Epithelial cell of proximal tubule (primary cell): ENCODE data around the gene KDM4B. TPM values are rescaled to one million over a fixed set of nuclear protein-coding genes. Genes with fewer than 3 reads are reported as not detected.
A peak's percentile ranks its signal among the peaks of the same experiment; 100 is the strongest.

Experiments
- DNase-seq: peaks from one replicate; pipeline ENCODE4 v3.0.0-alpha.2; 2011; ENCODE audit warnings: low read depth
- H3K4me3 ChIP-seq: 2 replicates; pipeline ENCODE4 v1.5.1; 2011; ENCODE audit warnings: low read depth, mild to moderate bottlenecking, low read length
- total RNA-seq: library from RNA; depleted of rRNA; stranded (reverse); fragments of >200 nt; gene quantifications from 2 replicates; pipeline ENCODE4 v1.2.3, GENCODE V29; 2015
- TF ChIP-seq, protein P1 (sequence below): conservative IDR thresholded peaks from 2 replicates; pipeline ENCODE4 v1.5.1; 2012; ENCODE audit warnings: low read depth, mild to moderate bottlenecking, low read length

KDM4B gene
- total RNA-seq, 1 donor from 2014 or later, result 20.5 TPM

DNA sequence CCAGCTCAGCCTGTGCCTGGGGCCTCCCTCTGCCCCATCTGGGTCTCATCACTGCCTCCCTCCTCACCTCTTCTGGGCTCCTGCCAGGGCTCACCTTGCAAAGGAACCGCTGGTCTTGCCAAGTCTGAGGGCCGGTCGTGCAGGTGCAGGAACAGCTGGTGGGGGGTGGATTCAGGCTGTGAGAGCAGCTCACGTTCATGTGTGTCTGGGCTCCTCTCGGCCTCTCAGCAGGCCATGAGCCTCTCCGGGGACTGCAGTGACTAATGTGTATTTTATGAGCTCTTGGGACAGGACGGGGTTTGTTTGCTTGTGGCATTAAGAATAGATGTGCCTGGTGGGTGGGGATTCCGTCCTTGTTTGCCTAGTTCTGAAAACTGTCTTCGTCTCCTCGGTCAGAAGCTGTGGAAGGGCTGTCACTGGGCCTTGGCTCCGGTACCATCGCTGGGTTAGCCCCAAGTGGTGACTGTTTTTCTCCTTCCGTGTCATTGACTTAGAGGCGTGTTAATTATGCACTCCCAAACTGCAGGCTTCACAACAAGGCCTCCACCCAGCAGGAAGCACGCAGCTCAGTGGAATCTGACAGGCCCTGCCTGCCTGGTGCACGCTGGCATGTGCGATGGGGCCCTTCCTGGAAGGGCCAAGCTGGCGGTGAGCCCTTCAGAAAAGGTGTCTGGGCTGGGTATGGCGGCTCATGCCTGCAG, 77.6 kb downstream of the KDM4B start:
- TF ChIP-seq, protein P1, sequence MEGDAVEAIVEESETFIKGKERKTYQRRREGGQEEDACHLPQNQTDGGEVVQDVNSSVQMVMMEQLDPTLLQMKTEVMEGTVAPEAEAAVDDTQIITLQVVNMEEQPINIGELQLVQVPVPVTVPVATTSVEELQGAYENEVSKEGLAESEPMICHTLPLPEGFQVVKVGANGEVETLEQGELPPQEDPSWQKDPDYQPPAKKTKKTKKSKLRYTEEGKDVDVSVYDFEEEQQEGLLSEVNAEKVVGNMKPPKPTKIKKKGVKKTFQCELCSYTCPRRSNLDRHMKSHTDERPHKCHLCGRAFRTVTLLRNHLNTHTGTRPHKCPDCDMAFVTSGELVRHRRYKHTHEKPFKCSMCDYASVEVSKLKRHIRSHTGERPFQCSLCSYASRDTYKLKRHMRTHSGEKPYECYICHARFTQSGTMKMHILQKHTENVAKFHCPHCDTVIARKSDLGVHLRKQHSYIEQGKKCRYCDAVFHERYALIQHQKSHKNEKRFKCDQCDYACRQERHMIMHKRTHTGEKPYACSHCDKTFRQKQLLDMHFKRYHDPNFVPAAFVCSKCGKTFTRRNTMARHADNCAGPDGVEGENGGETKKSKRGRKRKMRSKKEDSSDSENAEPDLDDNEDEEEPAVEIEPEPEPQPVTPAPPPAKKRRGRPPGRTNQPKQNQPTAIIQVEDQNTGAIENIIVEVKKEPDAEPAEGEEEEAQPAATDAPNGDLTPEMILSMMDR, result no peak
- H3K4me3 ChIP-seq, result no peak overlapping the region
- DNase-seq, result no peak

DNA sequence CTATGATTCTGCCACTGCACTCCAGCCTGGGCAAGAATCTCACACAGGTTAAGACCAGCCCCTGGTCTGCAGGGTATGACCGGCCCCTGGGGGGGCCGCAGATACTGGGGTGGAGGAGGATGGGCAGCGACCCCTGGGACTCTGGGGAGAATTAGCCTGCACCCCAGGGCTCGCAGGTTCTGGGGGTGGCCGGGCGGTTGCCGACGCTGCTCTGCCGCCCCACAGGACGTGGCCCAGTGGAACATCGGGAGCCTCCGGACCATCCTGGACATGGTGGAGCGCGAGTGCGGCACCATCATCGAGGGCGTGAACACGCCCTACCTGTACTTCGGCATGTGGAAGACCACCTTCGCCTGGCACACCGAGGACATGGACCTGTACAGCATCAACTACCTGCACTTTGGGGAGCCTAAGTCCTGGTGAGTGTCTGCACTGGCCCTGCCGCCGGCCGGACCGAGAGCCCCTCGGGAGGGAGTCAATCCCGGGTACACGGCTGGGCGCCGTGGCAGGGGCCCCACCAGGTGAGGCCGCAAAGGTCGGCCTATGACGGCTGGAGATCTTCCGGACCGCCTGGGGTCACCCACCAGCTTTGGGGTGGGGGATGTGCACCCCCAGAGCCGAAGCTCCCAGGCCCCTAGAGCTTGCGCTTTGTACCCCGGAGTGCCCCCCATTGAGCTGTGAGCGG, 78.5 kb downstream of the KDM4B start:
- H3K4me3 ChIP-seq, result no peak overlapping the region
- TF ChIP-seq, protein P1, result no peak
- no peak for DNase-seq

- TF ChIP-seq, protein P1, result peak; percentile 88
- no peak for DNase-seq
- no peak overlapping the region for H3K4me3 ChIP-seq
Observed at GRCh38 chr19:5048091-5048726, 79.3 kb downstream of the KDM4B start.

- TF ChIP-seq, protein P1, result no peak
- no peak overlapping the region for H3K4me3 ChIP-seq
- no peak for DNase-seq
Observed at GRCh38 chr19:5048727-5049553, 80.0 kb downstream of the KDM4B start.

DNA sequence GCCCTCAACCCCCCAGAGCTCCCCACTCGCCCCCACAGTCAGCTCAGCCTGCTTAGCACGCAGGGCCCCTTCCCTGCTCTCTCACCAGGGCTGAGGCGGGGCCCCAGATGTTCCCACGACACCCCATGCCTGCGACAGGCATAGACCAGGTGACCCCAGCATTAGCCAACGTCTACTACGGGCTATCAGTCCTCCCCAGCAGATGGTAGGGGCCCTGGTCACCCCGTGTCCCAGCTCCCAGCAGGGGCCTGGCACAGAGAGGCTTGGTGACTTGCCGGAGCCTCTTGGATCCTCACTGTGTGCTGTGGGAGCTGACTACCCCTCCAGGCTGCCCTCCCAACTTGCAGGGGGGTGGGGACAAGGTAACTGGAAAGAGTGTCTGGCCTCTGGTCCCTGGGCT, 80.6 kb downstream of the KDM4B start:
- DNase-seq, result no peak
- TF ChIP-seq, protein P1, result no peak
- no peak overlapping the region for H3K4me3 ChIP-seq

DNA sequence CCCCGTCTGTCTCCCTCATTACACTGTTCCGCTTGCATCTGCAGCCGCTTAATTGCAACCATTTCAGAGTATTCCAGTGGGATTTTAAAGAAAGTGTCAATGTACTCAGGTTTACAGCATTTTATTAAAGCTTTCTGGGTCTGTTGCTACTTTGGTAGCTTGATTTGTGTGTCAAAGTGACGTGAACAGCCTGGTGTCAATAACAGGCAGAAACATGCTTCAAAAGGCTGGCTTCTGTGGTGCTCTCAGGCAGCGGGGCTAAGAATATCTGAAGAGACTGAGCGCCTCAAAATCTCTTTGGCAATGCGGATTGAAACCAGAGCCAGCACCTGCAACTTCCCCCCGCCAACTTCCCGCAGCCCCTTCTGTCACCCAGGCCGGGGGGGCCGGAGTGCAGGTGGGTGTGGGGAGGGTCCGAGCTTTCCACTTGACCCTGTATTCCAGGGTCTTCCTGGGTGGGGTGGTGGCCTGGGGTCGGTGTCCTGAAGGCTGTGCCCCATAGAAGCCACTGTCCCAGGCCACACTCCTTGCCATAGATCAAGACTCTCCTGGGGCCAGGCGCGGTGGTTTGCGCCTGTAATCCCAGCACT, 81.2 kb downstream of the KDM4B start:
- H3K4me3 ChIP-seq, result no peak overlapping the region
- TF ChIP-seq, protein P1, result no peak
- DNase-seq, result no peak
